Hepatocyte (in vitro differentiated cells): ENCODE results near the gene DUSP23.

ENCODE experiments used
- CTCF ChIP-seq: fragments of 200-600 bp; sonication (generic); IDR thresholded peaks from 2 replicates; pipeline ENCODE4 v1.5.1; 2016; ENCODE audit warnings: antibody characterized with exemption, mild to moderate bottlenecking; ENCODE audit not compliant: poor library complexity
- EZH2 ChIP-seq: fragments of 200-600 bp; sonication (generic); IDR thresholded peaks from 2 replicates; pipeline ENCODE4 v1.6.1; 2016; ENCODE audit warnings: antibody characterized with exemption, mild to moderate bottlenecking, borderline replicate concordance
- EZH2phosphoT487 ChIP-seq: fragments of 200-600 bp; sonication (generic); IDR thresholded peaks from one replicate; pipeline ENCODE4 v1.6.1; 2018; ENCODE audit warnings: antibody characterized with exemption, mild to moderate bottlenecking, low read depth, moderate library complexity; ENCODE audit not compliant: unreplicated experiment, severe bottlenecking

- TF ChIP-seq CTCF (no peak), EZH2 (no peak), EZH2phosphoT487 (no peak)
Measured at GRCh38 chr1:159815926-159816325, 35.2 kb downstream of the DUSP23 start.
